A673 (cell line): ENCODE results near the gene NRN1. TPM values are rescaled to one million over a fixed set of nuclear protein-coding genes. Genes with fewer than 3 reads are reported as not detected.
A peak's percentile ranks its signal among the peaks of the same experiment; 100 is the strongest.

Source experiments
- BruUV-seq: library from RNA; stranded (reverse); fragments of 400-500 nt; replicated peaks from 2 replicates; lab custom pipeline; 2021; lab: Mats Ljungman, UMichigan
- CTCF ChIA-PET: fragments of 300-600 bp; sonication (Branson Sonifier 250); formaldehyde crosslinking; loops from one replicate; lab custom pipeline; 2022; ENCODE audit warnings: antibody characterized with exemption; lab: Charles Lee
- POLR2A ChIA-PET: fragments of 300-600 bp; sonication (Branson Sonifier 250); formaldehyde crosslinking; loops from one replicate; lab custom pipeline; 2022; ENCODE audit warnings: antibody characterized with exemption; ENCODE audit not compliant: low non-redundant PET; lab: Charles Lee
- DNase-seq: peaks from one replicate; pipeline ENCODE4 v3.0.0-alpha.2; 2015; ENCODE audit warnings: low spot score
- H3K27ac ChIP-seq: fragments of 200-600 bp; sonication (generic); 2 replicates; pipeline ENCODE4 v1.5.1; 2016; ENCODE audit warnings: mixed run types, low read depth, mild to moderate bottlenecking, mixed read lengths, antibody characterized with exemption, low read length; ENCODE audit not compliant: poor library complexity, severe bottlenecking
- H3K27me3 ChIP-seq: fragments of 200-600 bp; sonication (generic); replicated peaks from 2 replicates; pipeline ENCODE4 v1.6.1; 2017; ENCODE audit warnings: mixed run types, low read depth, mild to moderate bottlenecking, mixed read lengths, antibody characterized with exemption, low read length; ENCODE audit not compliant: insufficient read depth, poor library complexity
- H3K36me3 ChIP-seq: fragments of 200-600 bp; sonication (generic); 2 replicates; pipeline ENCODE4 v1.6.1; 2016; ENCODE audit warnings: mixed run types, mild to moderate bottlenecking, mixed read lengths, antibody characterized with exemption, low read length; ENCODE audit not compliant: insufficient read depth, poor library complexity, severe bottlenecking
- H3K4me1 ChIP-seq: fragments of 200-600 bp; sonication (generic); 2 replicates; pipeline ENCODE4 v1.6.1; 2017; ENCODE audit warnings: mixed run types, mild to moderate bottlenecking, mixed read lengths, antibody characterized with exemption, low read length; ENCODE audit not compliant: insufficient read depth, poor library complexity, severe bottlenecking
- H3K4me3 ChIP-seq: fragments of 200-600 bp; sonication (generic); 2 replicates; pipeline ENCODE4 v1.5.1; 2016; ENCODE audit warnings: low read depth, mixed run types, mild to moderate bottlenecking, mixed read lengths, low read length; ENCODE audit not compliant: poor library complexity, severe bottlenecking
- H3K9me3 ChIP-seq: fragments of 200-600 bp; sonication (generic); 2 replicates; pipeline ENCODE4 v1.6.1; 2016; ENCODE audit warnings: mixed run types, low read depth, mild to moderate bottlenecking, mixed read lengths, antibody characterized with exemption, low read length; ENCODE audit not compliant: poor library complexity, severe bottlenecking
- EZH2 ChIP-seq: fragments of 200-600 bp; sonication (generic); IDR thresholded peaks from 2 replicates; pipeline ENCODE4 v1.6.1; 2017; ENCODE audit warnings: borderline replicate concordance, low read depth, mild to moderate bottlenecking, mixed read lengths, antibody characterized with exemption, low read length; ENCODE audit not compliant: poor library complexity, severe bottlenecking
- intact Hi-C: fragments of 100-400 bp; cut with micrococcal nuclease; formaldehyde crosslinking; loops from one replicate; pipeline ENCODE4 v1.10.0; 2022; ENCODE audit not compliant: unreplicated experiment
- total RNA-seq: library from RNA; stranded (reverse); gene quantifications from 2 replicates; pipeline ENCODE4 v1.2.3, GENCODE V29; 2021
- TF ChIP-seq, protein P1 (sequence below): fragments of 300-800, 200-600 bp; sonication (generic); conservative IDR thresholded peaks from 2 replicates; pipeline ENCODE4 v1.5.1; 2017; ENCODE audit warnings: low read depth, mild to moderate bottlenecking, antibody characterized with exemption, low read length, moderate library complexity, mixed read lengths

Gene NRN1
- total RNA-seq, 1 experiment from 2014 or later = 37.0 TPM

DNA sequence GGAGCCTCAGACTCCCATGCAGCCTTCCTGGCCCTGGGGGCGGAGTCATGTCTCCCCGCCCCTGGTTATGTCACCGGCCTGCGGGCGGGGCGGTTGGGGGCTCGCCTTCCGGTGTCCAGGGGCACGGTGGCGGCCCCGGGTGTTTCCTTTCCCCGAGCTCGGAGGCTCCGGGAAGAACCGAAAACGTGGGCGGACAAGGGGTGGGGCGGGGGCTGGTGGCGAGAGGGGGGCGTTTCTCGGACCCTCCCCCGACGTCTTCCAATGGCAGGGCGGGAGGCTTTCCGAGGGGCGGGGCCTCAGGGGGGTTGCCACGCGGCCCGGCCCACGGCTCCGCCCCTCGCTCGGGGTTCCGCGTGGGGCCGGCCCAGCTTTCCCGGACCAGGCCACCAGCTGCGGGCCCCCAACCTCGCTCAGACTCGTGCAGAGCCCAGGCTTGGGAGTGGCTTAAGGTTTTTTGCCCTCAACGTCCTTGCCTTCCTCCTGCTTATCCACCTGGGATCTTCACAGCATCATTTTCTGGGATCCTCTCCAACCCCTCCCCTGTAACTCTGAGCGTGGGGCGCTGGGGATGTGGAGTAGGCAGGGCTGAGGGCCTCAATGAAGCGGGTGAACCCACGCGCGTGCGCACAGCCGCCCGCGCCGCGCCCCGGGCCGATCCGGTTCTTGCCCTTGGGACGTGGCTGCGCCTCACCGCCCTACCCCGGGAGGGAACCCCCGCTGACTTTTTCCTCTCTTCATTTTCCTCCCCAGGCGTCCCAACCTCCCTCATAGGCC lies 2.1 kb upstream of the NRN1 start:
- POLR2A ChIA-PET = no interaction called here

GRCh38 chr6:6008089-6008647 lies 1.4 kb upstream of the NRN1 start:
- Histone ChIP-seq H3K36me3 (no peaks in the 10 kb centered on the region), H3K27me3 (no peaks in the 10 kb centered on the region), H3K4me1 (peaks cover 13% of the 10 kb centered on the region), H3K27ac (peak overlapping the region; percentile 90), H3K4me3 (peak overlapping the region; percentile 66), H3K9me3 (no peaks in the 10 kb centered on the region)
- BruUV-seq = no TSS peak
- TF ChIP-seq, protein P1, sequence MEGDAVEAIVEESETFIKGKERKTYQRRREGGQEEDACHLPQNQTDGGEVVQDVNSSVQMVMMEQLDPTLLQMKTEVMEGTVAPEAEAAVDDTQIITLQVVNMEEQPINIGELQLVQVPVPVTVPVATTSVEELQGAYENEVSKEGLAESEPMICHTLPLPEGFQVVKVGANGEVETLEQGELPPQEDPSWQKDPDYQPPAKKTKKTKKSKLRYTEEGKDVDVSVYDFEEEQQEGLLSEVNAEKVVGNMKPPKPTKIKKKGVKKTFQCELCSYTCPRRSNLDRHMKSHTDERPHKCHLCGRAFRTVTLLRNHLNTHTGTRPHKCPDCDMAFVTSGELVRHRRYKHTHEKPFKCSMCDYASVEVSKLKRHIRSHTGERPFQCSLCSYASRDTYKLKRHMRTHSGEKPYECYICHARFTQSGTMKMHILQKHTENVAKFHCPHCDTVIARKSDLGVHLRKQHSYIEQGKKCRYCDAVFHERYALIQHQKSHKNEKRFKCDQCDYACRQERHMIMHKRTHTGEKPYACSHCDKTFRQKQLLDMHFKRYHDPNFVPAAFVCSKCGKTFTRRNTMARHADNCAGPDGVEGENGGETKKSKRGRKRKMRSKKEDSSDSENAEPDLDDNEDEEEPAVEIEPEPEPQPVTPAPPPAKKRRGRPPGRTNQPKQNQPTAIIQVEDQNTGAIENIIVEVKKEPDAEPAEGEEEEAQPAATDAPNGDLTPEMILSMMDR = no peak
- no peak for TF ChIP-seq EZH2
- ChIA-PET CTCF (interaction anchor here (0.6 to 2.6 kb wide), 3 partner anchors 11 to 544 kb away, joined by 6 to 20 read pairs (median 13); no protein-coding TSS in a partner anchor), POLR2A (interaction anchor here (0.7 kb wide), 1 partner anchor 736 kb away, joined by 17 read pairs; no protein-coding TSS in a partner anchor)
- DNase-seq = no peak
- intact Hi-C loops = no loop called here

More for the DNA sequence above, 2.1 kb upstream of the NRN1 start:
- intact Hi-C loops = no loop called here
- no TSS peak for BruUV-seq
- no peak for TF ChIP-seq EZH2
- TF ChIP-seq, protein P1 = no peak
- Histone ChIP-seq H3K9me3 (no peaks in the 10 kb centered on the region), H3K4me1 (peaks cover 13% of the 10 kb centered on the region), H3K27ac (peak overlapping the region; percentile 90), H3K36me3 (no peaks in the 10 kb centered on the region), H3K27me3 (no peaks in the 10 kb centered on the region), H3K4me3 (peak overlapping the region; percentile 66)
- CTCF ChIA-PET = interaction anchor here (2.6 kb wide), 1 partner anchor 538 kb away, joined by 20 read pairs; no protein-coding TSS in a partner anchor
- DNase-seq = peak; percentile 96

DNA sequence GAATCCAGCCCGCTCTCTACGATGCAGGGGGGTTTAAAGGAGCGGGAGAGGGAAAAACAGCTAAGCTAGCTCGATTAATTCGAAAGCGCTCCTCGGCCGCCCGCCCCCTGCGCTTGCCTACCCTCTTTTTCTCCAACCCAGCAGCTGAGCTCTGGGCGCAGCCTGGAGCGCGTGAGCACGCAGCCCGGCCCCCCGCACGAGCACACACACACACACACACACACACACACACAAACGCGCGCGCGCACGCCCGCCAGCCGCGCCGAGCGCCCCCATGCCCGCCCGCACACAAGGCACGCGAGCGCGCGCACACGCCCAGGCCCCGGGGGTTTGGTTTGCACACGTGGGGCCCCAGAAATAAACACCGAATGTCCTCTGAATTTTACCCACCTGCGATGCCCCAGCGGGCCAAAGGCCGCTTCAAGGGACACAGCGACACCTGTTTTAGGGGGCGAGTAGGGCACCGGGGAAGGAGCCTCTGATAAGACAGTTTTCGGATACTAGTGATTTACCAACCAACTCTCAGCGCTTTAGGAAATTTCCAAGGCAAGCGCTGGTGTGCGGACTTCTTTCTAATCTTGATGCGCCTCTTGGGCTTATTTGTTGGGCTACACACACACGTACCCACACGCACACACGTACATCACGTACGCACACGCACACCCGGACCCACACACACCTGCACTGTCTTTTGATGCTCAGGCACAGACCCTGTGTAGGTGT lies 802 bp upstream of the NRN1 start:
- CTCF ChIA-PET = interaction anchor here (0.6 to 2.6 kb wide), 8 partner anchors 10 to 1046 kb away, joined by 3 to 20 read pairs (median 6); no protein-coding TSS in a partner anchor
- TF ChIP-seq EZH2 = no peak
- TF ChIP-seq, protein P1 = peak; percentile 54; the same call in 1 of the 2 replicates
- POLR2A ChIA-PET = interaction anchor here (0.6 to 0.7 kb wide), 2 partner anchors 256 to 737 kb away, joined by 7 to 17 read pairs; no protein-coding TSS in a partner anchor
- Histone ChIP-seq H3K27me3 (no peaks in the 10 kb centered on the region), H3K4me1 (peaks cover 16% of the 10 kb centered on the region), H3K4me3 (peak overlapping the region; percentile 66), H3K36me3 (no peaks in the 10 kb centered on the region), H3K27ac (peak overlapping the region; percentile 90), H3K9me3 (no peaks in the 10 kb centered on the region)
- intact Hi-C loops = no loop called here
- DNase-seq = peak; percentile 84
- no TSS peak for BruUV-seq
